SU-DHL-6 (cell line): Measurements from ENCODE around the gene MSH3.

Experiments used
- H2AFZ ChIP-seq: fragments of 200-600 bp; sonication (generic); 2 replicates; pipeline ENCODE4 v1.6.1; 2014; ENCODE audit warnings: low read depth, mild to moderate bottlenecking, moderate library complexity, mixed read lengths, antibody characterized with exemption, low read length; ENCODE audit not compliant: severe bottlenecking
- H3F3A ChIP-seq: fragments of 200-600 bp; shearing (Covaris generic); 2 replicates; pipeline ENCODE4 v1.6.0; 2016; ENCODE audit warnings: antibody characterized with exemption, mild to moderate bottlenecking; ENCODE audit not compliant: insufficient read depth
- H3K27ac ChIP-seq: fragments of 200-600 bp; sonication (generic); 2 replicates; pipeline ENCODE4 v1.5.1; 2016; ENCODE audit warnings: low read depth, mild to moderate bottlenecking, low read length, moderate library complexity, mixed read lengths
- H3K27me3 ChIP-seq: fragments of 200-600 bp; sonication (generic), shearing (Covaris generic); 2 replicates; pipeline ENCODE4 v1.6.0; 2014; ENCODE audit warnings: mild to moderate bottlenecking, low read length
- H3K36me3 ChIP-seq: fragments of 200-600 bp; sonication (generic); 2 replicates; pipeline ENCODE4 v1.6.1; 2014; ENCODE audit warnings: mild to moderate bottlenecking, low read length, mixed read lengths
- H3K4me2 ChIP-seq: fragments of 300-600, 200-600 bp; shearing (Covaris generic), sonication (generic); 2 replicates; pipeline ENCODE4 v1.6.0; 2014; ENCODE audit warnings: low read length, low read depth, mild to moderate bottlenecking; ENCODE audit not compliant: poor library complexity, severe bottlenecking
- H3K4me3 ChIP-seq: fragments of 200-600 bp; sonication (generic); 2 replicates; pipeline ENCODE4 v1.5.1; 2014; ENCODE audit warnings: antibody characterized with exemption, low read length, mild to moderate bottlenecking, mixed read lengths; ENCODE audit not compliant: insufficient read depth, poor library complexity, severe bottlenecking
- H3K79me2 ChIP-seq: fragments of 200-600 bp; sonication (generic); 2 replicates; pipeline ENCODE4 v1.6.1; 2014; ENCODE audit warnings: mild to moderate bottlenecking, low read length, moderate library complexity; ENCODE audit not compliant: insufficient read depth
- H3K9ac ChIP-seq: fragments of 200-600 bp; sonication (generic); 2 replicates; pipeline ENCODE4 v1.7.0; 2014; ENCODE audit warnings: mild to moderate bottlenecking, low read length
- H3K9me2 ChIP-seq: fragments of 200-600 bp; sonication (generic); replicated peaks from 2 replicates; pipeline ENCODE4 v1.6.1; 2014; ENCODE audit warnings: low read length; ENCODE audit not compliant: insufficient read depth
- H3K9me3 ChIP-seq: fragments of 200-600 bp; sonication (generic); 2 replicates; pipeline ENCODE4 v1.6.1; 2014; ENCODE audit warnings: low read length, mixed read lengths; ENCODE audit not compliant: insufficient read depth
- H4K20me1 ChIP-seq: fragments of 200-600 bp; sonication (generic); 2 replicates; pipeline ENCODE4 v1.6.1; 2014; ENCODE audit warnings: low read depth, mild to moderate bottlenecking, antibody characterized with exemption, low read length, moderate library complexity, mixed read lengths
- CTCF ChIP-seq: fragments of 200-600 bp; sonication (generic); IDR thresholded peaks from one replicate; pipeline ENCODE4 v1.5.1; 2017; ENCODE audit warnings: antibody characterized with exemption, mild to moderate bottlenecking, low read length, moderate library complexity; ENCODE audit not compliant: insufficient read depth, poor library complexity, severe bottlenecking
- EZH2phosphoT487 ChIP-seq: fragments of 200-600 bp; sonication (generic), shearing (Covaris generic); conservative IDR thresholded peaks from 2 replicates; pipeline ENCODE4 v1.6.1; 2018; ENCODE audit warnings: mild to moderate bottlenecking, antibody characterized with exemption, low read length, moderate library complexity, mixed read lengths

The MSH3 gene

GRCh38 chr5:80722916-80723315 is 68.5 kb downstream of the MSH3 start:
- no peak overlapping the region for H3K9ac ChIP-seq
- no peaks in the 10 kb centered on the region for H4K20me1 ChIP-seq
- H3K27me3 ChIP-seq, result no peaks in the 10 kb centered on the region
- peaks cover 7% of the 10 kb centered on the region; the same call in 1 of the 2 replicates for H3K36me3 ChIP-seq
- no peaks in the 10 kb centered on the region for H3F3A ChIP-seq
- H2AFZ ChIP-seq, result no peak overlapping the region
- H3K4me2 ChIP-seq, result no peak overlapping the region
- TF ChIP-seq CTCF, result no peak
- TF ChIP-seq EZH2phosphoT487, result no peak
- no peaks in the 10 kb centered on the region for H3K9me2 ChIP-seq
- no peaks in the 10 kb centered on the region for H3K79me2 ChIP-seq
- no peaks in the 10 kb centered on the region for H3K9me3 ChIP-seq
- no peak overlapping the region for H3K4me3 ChIP-seq
- no peak overlapping the region for H3K27ac ChIP-seq

GRCh38 chr5:80725446-80725845 is 71.0 kb downstream of the MSH3 start:
- Histone ChIP-seq H3K4me3 (no peak overlapping the region), H3K27me3 (no peaks in the 10 kb centered on the region), H3K9ac (no peak overlapping the region), H4K20me1 (no peaks in the 10 kb centered on the region), H3K79me2 (no peaks in the 10 kb centered on the region), H3K9me2 (no peaks in the 10 kb centered on the region), H3K36me3 (peaks cover 3% of the 10 kb centered on the region; the same call in 1 of the 2 replicates), H2AFZ (no peak overlapping the region), H3K9me3 (no peaks in the 10 kb centered on the region), H3K4me2 (no peak overlapping the region), H3K27ac (no peak overlapping the region), H3F3A (no peaks in the 10 kb centered on the region)
- TF ChIP-seq CTCF, result no peak
- no peak for TF ChIP-seq EZH2phosphoT487

- TF ChIP-seq EZH2phosphoT487 (no peak), CTCF (no peak)
- Histone ChIP-seq H3F3A (no peaks in the 10 kb centered on the region), H3K36me3 (0 out of 2 replicates have a peak, but pooled peaks cover 5% of the 10 kb centered on the region), H2AFZ (no peak overlapping the region), H3K9ac (no peak overlapping the region), H3K79me2 (no peaks in the 10 kb centered on the region), H4K20me1 (no peaks in the 10 kb centered on the region), H3K27me3 (no peaks in the 10 kb centered on the region), H3K27ac (no peak overlapping the region), H3K4me2 (no peak overlapping the region), H3K9me2 (no peaks in the 10 kb centered on the region), H3K4me3 (no peak overlapping the region), H3K9me3 (no peaks in the 10 kb centered on the region)
These were observed 82.3 kb downstream of the MSH3 start for GRCh38 chr5:80736730-80737129.
